Smooth muscle cell of the brain vasculature (primary cell): ENCODE results near the gene SLC13A3.
A peak's percentile ranks its signal among the peaks of the same experiment; 100 is the strongest.

Experiments used
- DNase-seq: peaks from one replicate; pipeline ENCODE4 v3.0.0-alpha.2; 2012; ENCODE audit warnings: low read depth, low spot score

The SLC13A3 gene

DNA sequence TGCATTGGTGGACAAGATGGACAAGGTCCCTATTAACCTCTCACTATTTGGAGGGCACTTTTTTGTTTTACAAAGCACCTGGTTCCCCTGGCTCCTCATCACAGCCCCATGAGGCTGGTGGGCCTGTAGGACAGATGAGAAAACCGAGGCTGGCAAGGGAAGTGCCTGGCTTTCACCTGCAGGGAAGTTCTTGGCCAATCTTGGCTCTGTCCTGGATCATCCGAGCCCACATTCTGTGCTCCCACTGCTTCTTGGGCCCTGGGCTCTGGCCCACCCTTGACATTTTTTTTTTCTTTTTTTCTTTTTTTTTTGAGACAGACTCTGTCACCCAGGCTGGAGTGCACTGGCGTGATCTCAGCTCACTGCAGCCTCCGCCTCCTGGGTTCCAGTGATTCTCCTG lies 14.7 kb downstream of the SLC13A3 start:
- DNase-seq = no peak

DNA sequence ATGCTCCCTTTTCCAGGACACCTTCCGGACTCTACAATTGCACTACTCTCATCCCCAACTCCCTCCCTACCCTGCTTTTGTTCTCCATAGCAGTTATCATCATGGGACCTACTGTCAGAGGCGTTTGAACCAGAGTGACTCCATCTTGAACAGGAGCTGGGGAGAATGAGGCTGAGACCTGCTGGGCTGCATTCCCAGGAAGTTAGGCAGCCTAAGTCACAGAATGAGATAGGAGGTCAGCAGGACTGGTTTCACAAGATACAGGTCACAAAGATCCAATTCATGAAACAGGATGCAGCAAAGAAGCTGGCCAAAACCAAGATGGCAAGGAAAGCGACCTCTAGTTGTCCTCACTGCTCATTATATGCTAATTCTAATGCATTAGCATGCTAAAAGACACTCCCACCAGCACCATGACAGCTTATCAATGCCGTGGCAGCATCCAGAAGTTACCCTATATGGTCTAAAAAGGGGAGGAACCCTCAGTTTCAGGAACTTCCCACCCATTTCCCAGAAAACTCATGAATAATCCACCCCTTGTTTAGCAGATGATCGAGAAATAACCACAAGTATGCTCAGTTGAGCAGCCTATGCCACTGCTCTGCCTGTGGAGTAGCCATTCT lies 15.6 kb downstream of the SLC13A3 start:
- no peak for DNase-seq

DNA sequence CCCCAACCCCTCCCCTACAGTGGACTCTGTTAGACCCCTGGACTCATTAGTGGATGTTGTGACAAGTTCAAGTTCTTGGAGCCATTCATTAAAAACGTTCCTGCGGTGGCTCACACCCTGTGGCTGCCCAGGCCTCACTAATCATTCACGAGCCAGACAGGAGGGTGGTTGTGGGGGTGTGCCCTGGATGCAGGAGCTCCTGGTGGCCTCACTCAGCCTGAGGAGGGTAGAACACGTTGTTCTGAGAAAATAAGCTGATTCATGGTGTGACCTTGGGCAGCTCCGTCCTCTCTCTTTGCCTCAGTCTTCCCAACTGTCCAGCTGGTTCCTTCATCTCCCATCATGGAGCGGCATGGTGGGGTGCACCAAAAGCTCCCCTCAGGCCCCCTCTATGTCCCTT lies 16.7 kb downstream of the SLC13A3 start:
- no peak for DNase-seq

GRCh38 chr20:46631874-46632446 lies 19.3 kb downstream of the SLC13A3 start:
- no peak for DNase-seq

DNA sequence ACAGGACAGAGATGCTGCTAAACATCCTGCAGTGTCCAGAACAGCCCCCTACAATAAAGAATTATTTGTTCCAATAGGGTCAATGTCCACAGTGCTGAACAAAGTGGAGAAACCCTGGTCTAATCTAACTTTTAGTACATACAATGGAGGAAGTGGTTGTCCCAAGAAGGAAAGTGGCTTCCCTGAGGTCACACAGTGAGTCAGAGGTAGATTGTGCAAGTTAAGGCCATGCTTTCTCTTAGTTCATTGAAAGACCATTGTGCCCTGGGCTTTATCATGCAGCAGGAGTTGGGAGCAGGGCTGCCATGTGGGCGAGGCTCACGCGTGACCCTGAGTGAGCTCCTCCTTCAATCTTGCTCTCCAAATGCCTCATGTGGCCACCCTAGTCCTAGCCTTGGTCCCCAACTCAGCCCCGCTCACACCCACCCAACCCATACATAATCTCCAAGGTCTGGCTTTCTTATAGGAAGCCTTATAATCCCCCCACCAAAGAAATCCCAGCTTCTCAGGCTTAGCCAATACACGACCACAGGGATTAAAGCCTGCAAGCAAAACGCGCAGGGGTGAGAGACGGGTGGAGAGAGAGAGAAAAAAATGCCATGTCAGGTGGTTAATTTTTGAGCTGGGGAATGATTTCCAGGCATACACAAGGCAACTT lies 19.9 kb downstream of the SLC13A3 start:
- DNase-seq = no peak

DNA sequence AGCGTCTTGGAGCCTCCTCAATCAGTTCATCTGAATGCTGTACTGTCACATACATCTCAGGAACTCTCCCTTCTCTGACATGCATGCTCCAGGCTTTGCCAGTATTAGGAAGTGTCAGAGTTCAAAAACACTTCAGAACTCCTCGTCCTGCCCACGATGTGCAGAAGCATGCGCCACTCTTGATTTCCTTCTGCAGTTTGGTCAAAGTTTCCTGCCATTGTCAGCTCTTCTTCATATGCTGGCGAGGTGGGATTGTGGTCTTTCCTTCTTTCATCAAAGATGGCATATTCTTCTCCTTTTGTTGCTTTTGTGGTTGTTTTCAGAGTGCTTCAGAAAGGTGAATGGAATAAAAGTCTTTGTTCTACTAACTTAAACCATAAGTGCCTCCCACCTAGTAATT lies 21.0 kb downstream of the SLC13A3 start:
- DNase-seq = no peak

- DNase-seq = no peak
These were observed 21.9 kb downstream of the SLC13A3 start for GRCh38 chr20:46629341-46629740.

DNA sequence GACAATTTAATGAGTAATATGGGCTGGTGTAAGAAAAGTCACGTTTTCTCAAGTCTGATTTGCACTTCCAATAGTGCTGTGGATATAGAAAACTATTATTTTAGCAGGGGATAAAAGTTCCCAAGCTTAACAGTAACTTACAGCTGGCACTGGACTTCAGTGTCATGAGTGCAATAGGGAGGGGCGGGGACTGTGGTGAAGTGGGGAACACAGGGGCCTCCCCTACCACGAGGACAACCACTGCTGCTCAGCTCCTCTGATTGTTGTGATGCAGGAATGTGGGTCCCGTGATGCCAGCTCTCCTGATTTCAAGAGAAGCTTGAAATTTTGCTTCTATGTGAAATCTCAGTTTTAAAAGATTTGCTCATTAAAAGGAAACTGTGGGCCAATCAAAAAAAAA lies 24.0 kb downstream of the SLC13A3 start:
- DNase-seq = no peak

- no peak for DNase-seq
These were observed 24.5 kb downstream of the SLC13A3 start for GRCh38 chr20:46626758-46627157.

DNA sequence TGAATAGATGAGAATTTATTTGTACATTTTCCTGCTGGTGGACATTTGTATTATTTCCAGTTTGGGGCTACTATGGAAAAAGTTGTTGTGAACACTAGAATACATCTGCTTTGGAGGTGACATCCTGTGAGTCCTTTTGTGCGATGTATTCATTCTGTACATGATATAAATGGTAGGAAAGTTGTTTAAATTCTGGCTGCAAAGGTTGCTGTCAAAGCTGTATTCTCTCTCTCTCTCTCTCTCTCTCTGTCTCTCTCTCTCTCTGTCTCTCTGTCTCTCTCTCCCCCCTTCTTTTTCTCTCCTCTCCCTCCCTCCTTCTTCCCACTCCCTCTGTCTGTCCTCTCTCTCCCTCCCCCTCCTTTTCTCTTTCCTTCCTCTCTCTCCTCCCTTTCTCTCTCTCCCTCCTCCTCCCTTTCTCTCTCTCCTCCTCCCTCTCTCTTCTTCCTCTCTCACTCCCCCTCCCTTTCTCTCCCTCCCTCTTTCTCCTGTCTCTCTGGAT lies 25.3 kb downstream of the SLC13A3 start:
- no peak for DNase-seq

DNA sequence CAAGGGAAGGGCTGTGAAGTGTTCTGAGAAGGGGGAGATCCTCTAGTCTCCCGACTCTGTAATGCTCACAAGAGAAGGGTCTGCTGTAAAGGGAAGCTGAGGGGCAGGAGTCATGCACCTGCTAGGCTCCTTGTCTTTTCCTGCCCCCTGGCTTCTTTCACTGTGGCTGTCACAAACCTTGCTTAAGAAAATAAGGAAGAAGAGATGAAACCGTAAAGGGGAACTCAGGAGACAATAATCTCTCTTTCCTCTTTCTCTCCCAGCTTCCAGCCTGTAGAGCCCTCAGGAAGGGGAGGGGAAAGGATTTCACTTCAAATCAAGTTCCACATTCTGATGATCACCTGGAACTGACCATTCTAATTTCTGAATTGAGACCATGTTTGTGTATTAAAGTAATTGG lies 26.3 kb downstream of the SLC13A3 start:
- DNase-seq = no peak

DNA sequence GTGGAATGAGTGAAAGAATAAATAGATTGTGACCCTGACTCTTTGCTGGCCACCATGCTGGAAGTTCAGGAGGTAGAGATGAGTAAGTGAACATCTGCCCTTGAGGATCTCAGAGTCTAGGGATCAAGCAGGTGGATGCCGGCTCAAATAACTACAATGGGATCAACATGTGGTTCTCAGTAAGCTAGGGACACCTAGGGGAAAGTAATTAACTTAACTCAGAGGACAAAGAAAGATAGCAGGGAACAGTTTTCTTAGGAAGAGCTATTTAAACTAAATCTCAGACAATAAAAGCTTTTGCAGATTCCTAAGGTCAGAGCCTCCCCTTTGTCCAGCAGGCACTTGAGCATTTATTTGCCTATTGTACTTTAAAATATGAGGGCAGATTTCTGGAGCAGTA lies 29.1 kb downstream of the SLC13A3 start:
- no peak for DNase-seq

DNA sequence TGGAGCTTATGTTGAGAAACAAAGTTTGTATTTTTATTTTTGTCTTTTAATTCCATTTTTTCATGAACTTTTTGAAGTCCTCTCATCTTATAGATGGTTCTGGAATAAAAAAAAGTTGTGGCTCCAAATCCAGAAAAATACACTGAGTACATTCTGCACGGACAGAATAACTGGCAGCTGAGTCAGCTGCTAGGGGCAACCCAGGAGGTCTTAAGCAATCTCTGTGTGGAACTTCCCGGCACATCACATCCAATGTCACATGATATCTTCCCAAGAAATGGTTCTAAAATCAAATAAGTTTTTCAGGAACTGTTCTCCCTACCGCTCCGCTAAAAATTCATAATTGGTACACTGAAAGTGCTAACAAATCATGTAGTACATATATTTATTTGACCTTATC lies 29.8 kb downstream of the SLC13A3 start:
- peak; percentile 63 for DNase-seq

- DNase-seq = no peak
These were observed 31.8 kb downstream of the SLC13A3 start for GRCh38 chr20:46619445-46619844.

DNA sequence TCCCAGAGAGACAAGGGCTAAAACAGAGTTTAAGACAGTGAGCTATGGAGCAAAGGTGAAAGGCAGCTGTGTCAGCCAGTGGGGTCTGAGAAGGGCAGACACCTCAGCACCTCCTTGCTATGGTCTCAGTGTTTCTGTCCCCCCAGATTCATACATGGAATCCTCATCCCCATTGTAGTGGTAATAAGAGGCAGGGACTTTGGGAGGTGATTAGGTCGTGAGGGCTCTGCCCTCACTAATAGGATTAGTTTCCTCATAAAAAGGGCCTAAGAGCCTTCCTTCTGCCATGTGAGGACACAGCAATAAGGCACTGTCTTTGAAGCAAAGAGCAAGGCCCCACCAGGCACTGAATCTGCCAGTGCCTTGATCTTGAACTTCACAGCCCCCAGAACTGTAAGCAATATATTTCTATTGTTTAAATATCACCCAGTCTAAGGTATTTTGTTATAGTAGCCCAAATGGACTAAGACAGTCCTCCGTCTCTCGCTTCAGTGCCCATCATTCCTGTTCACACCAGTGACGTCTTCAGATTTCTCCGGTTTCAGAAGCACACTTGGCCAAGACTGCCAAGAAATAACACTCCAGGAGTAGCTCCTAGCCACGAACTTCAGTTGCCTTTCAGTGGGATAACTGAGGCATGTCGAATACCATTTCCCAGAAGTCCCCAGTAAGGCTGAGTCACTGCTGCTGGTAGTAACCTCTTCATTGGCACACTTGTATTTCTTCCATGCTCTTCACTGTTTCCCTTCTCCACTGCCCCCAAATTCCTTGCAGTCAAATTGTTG lies 32.8 kb downstream of the SLC13A3 start:
- no peak for DNase-seq

- DNase-seq = no peak
These were observed 36.8 kb downstream of the SLC13A3 start for GRCh38 chr20:46614503-46614902.

DNA sequence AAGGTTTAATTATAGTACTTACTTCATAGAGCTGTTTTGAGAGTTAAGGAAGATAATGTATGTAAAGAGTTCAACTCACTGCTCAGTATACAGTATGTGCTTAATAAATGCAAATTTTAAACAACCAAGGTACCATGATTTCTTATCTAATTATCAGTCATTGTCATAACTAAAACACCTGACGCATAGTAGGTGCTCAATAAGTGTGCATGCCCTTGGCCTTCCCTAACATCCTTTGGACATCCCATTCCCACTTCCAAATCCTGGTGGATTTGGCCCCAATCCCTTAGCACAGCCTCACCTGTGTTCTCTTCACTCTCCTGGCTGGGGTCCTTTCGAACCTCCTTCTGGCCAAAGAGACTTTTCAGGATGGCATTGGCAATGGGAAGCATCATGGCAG lies 41.1 kb downstream of the SLC13A3 start:
- no peak for DNase-seq

DNA sequence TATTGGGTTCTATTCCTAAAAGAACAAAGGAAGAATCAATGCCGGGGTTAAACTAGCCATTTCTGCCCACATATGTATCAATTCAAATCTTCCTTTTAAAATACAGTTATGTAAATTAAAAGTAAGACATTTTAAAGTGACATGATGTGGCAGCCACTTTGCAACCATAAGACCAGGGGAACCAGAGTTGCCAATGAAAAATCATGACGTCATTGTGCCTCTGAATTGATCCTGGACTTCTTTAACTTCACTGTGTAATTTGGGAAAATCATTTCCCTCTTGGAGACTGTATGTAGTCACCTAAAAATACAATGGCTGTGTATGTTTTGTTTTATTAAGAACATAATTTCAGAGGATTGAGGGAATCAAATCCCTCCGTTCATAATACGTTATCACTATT lies 42.2 kb downstream of the SLC13A3 start:
- no peak for DNase-seq

DNA sequence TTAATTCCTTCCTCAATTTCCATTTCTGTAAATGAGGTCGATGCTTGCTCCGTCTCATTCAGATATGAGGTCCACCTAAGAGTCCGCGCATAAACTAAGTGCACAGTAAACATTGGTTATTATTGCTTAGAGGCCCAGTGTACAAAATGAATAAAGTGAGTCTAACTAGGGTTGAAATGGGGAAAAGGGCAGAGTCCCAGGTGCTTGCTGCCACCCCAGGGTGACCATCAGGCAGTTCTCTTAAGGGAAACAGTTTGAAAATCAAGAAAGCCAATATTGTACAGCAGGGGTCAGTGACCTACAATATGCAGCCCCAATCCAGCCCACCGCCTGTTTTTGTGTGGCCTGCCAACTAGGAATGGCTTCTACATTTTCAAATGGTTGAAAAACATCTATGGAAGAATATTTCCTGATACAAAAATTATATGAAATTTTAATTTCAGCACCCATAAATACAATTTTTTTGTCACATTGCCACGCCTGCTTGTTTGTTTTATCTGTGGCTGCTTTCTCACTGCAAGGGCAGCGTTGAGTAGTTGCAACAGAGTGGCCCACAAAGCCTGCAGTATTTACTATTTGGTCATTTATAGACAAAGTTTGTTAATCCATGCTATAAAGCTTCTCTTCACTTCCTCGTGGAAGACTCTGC lies 43.3 kb downstream of the SLC13A3 start:
- no peak for DNase-seq

GRCh38 chr20:46607191-46607848 lies 43.9 kb downstream of the SLC13A3 start:
- DNase-seq = no peak

- DNase-seq = no peak
These were observed 44.5 kb downstream of the SLC13A3 start for GRCh38 chr20:46606817-46607190.
